Keratinocyte (primary cell): ENCODE measurements around the gene RNF4. TPM values are rescaled to one million over a fixed set of nuclear protein-coding genes. Genes with fewer than 3 reads are reported as not detected.

Source experiments
- DNase-seq: peaks from one replicate; pipeline ENCODE4 v3.0.0-alpha.2; 2011; ENCODE audit warnings: low read depth, missing footprints, low spot score
- FAIRE-seq: peaks from 2 replicates; lab custom pipeline; 2011; peaks lifted over from hg19 to GRCh38; lab: Jason Lieb, UNC
- H2AFZ ChIP-seq: 2 replicates; pipeline ENCODE4 v1.6.0; 2012; ENCODE audit warnings: low read length, control low read depth, inconsistent platforms; ENCODE audit not compliant: control insufficient read depth
- H3K27ac ChIP-seq: 2 replicates; pipeline ENCODE4 v1.5.1; 2011; ENCODE audit warnings: low read length; ENCODE audit not compliant: control insufficient read depth, insufficient read depth
- H3K27me3 ChIP-seq: 3 replicates; pipeline ENCODE4 v1.6.0; 2011; ENCODE audit warnings: low read length; ENCODE audit not compliant: control insufficient read depth, insufficient read depth; ENCODE audit errors: extremely low read depth
- H3K36me3 ChIP-seq, 2 experiments: 2 replicates in 1 of 2; 3 replicates in 1 of 2; pipeline ENCODE4 v1.5.1; 2011; ENCODE audit warnings: low read length in 2 of 2, mild to moderate bottlenecking in 1 of 2; ENCODE audit not compliant: control insufficient read depth in 2 of 2, insufficient read depth in 2 of 2; ENCODE audit errors: extremely low read depth in 1 of 2
- H3K4me1 ChIP-seq: 3 replicates; pipeline ENCODE4 v1.5.1; 2011; ENCODE audit warnings: low read length; ENCODE audit not compliant: control insufficient read depth, insufficient read depth; ENCODE audit errors: extremely low read depth
- H3K4me2 ChIP-seq: 3 replicates; pipeline ENCODE4 v1.6.0; 2011; ENCODE audit warnings: low read depth, low read length; ENCODE audit not compliant: control insufficient read depth, insufficient read depth; ENCODE audit errors: extremely low read depth
- H3K4me3 ChIP-seq, 3 experiments: fragments of 200-600 bp in 1 of 3; sonication (generic) in 1 of 3; 2 replicates in 2 of 3; 3 replicates in 1 of 3; pipeline ENCODE4 v1.5.1; 2011 to 2016; ENCODE audit warnings: low read length in 3 of 3, mild to moderate bottlenecking in 3 of 3, control low read depth in 2 of 3, inconsistent platforms in 1 of 3, low read depth in 1 of 3, mixed read lengths in 1 of 3, mixed run types in 1 of 3, moderate library complexity in 1 of 3; ENCODE audit not compliant: control insufficient read depth in 2 of 3, insufficient read depth in 2 of 3; ENCODE audit errors: extremely low read depth in 1 of 3
- H3K79me2 ChIP-seq: 2 replicates; pipeline ENCODE4 v1.6.0; 2012; ENCODE audit warnings: low read length; ENCODE audit not compliant: control insufficient read depth, insufficient read depth
- H3K9ac ChIP-seq: 3 replicates; pipeline ENCODE4 v1.6.0; 2011; ENCODE audit warnings: low read length; ENCODE audit not compliant: control insufficient read depth, insufficient read depth; ENCODE audit errors: extremely low read depth
- H3K9me1 ChIP-seq: 3 replicates; pipeline ENCODE4 v1.6.0; 2011; ENCODE audit warnings: low read length; ENCODE audit not compliant: control insufficient read depth, insufficient read depth; ENCODE audit errors: extremely low read depth
- H3K9me3 ChIP-seq: 2 replicates; pipeline ENCODE4 v1.5.1; 2012; ENCODE audit warnings: low read depth, low read length; ENCODE audit not compliant: control insufficient read depth
- H4K20me1 ChIP-seq: 3 replicates; pipeline ENCODE4 v1.6.0; 2011; ENCODE audit warnings: low read length; ENCODE audit not compliant: control insufficient read depth, insufficient read depth; ENCODE audit errors: extremely low read depth
- EZH2 ChIP-seq: IDR thresholded peaks from one replicate; pipeline ENCODE4 v1.6.1; 2012; ENCODE audit warnings: inconsistent platforms, mild to moderate bottlenecking, low read length, moderate library complexity
- dilution Hi-C: fragments of 300-500 bp; cut with MboI; formaldehyde crosslinking; loops from one replicate; pipeline ENCODE4 v1.7.0; 2020; ENCODE audit warnings: low sequenced_read_pairs; ENCODE audit not compliant: extremely low pct_ligation_motif_present
- polyA plus RNA-seq, 5 experiments: library from polyadenylated mRNA; depleted of rRNA in 3 of 5; stranded (reverse) in 3 of 5; stranded (forward) in 1 of 5; unstranded in 1 of 5; fragments of >200 nt; gene quantifications; 1 replicate in 1 of 5; 2 replicates in 3 of 5; 3 replicates in 1 of 5; pipeline versions ENCODE4 v1.2.1 to v1.2.3, GENCODE V29; 2011 to 2012; ENCODE audit warnings: missing spikeins in 2 of 5, low read depth in 1 of 5, low replicate concordance in 1 of 5
- TF ChIP-seq, protein P1 (sequence below), 3 experiments: IDR thresholded peaks in 1 of 3; conservative IDR thresholded peaks in 1 of 3; optimal IDR thresholded peaks in 1 of 3; 2 replicates in 2 of 3; 3 replicates in 1 of 3; pipeline versions ENCODE3 to v1.5.1; 2011; ENCODE audit warnings: low read length in 3 of 3, mild to moderate bottlenecking in 3 of 3, moderate library complexity in 2 of 3, control low read depth in 1 of 3, inconsistent platforms in 1 of 3; ENCODE audit not compliant: insufficient read depth in 2 of 3; ENCODE audit errors: extremely low read depth in 1 of 3

Gene RNF4
- polyA plus RNA-seq, 1 donor (not counting 4 experiments of a cell fraction or from before 2014, with no cell fraction given), result 63.6 TPM

DNA sequence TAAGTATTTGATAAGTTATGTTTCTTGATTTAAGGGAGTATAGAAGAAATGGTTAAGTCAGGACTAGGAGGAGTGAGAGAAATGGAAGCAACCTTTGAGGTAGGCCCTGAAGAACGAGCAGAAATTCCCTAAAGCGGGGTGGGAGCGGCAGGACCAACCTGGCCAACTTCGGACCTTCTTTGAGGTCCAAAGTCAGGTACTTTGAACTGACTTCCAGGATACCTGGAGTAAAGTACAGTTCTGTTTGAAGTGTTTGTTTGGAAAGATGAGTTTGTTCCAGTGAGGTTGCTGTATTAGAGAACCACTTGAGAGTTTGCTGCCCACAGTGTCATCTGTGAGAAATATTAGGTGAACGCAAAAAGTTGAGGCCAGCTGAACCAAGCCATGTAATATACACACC lies 11.7 kb downstream of the RNF4 start:
- no peaks in the 10 kb centered on the region for H3K4me1 ChIP-seq
- TF ChIP-seq EZH2, result no peak
- TF ChIP-seq, protein P1, sequence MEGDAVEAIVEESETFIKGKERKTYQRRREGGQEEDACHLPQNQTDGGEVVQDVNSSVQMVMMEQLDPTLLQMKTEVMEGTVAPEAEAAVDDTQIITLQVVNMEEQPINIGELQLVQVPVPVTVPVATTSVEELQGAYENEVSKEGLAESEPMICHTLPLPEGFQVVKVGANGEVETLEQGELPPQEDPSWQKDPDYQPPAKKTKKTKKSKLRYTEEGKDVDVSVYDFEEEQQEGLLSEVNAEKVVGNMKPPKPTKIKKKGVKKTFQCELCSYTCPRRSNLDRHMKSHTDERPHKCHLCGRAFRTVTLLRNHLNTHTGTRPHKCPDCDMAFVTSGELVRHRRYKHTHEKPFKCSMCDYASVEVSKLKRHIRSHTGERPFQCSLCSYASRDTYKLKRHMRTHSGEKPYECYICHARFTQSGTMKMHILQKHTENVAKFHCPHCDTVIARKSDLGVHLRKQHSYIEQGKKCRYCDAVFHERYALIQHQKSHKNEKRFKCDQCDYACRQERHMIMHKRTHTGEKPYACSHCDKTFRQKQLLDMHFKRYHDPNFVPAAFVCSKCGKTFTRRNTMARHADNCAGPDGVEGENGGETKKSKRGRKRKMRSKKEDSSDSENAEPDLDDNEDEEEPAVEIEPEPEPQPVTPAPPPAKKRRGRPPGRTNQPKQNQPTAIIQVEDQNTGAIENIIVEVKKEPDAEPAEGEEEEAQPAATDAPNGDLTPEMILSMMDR (optimal IDR thresholded peaks at IDR 0.05 in 1 of 3, IDR thresholded peaks at IDR 0.05 in 1 of 3, conservative IDR thresholded peaks at IDR 0.05 in 1 of 3; ENCODE audit: extremely low read depth in 1 of 3, insufficient read depth in 2 of 3, low read length in 3 of 3), result no peak
- no peak overlapping the region for H3K9ac ChIP-seq
- peaks cover 98% of the 10 kb centered on the region for H3K79me2 ChIP-seq
- DNase-seq (no peak), FAIRE-seq (no peak)
- H3K36me3 ChIP-seq, result peaks cover 2 to 4% of the 10 kb centered on the region in 2 experiments
- H3K27me3 ChIP-seq, result no peaks in the 10 kb centered on the region
- H3K27ac ChIP-seq, result no peak overlapping the region
- H2AFZ ChIP-seq, result no peak overlapping the region
- peaks cover 45% of the 10 kb centered on the region for H4K20me1 ChIP-seq
- dilution Hi-C loops, result no loop called here
- no peak overlapping the region for H3K4me3 ChIP-seq
- no peak overlapping the region for H3K4me2 ChIP-seq
- H3K9me1 ChIP-seq, result no peaks in the 10 kb centered on the region
- H3K9me3 ChIP-seq, result no peaks in the 10 kb centered on the region

DNA sequence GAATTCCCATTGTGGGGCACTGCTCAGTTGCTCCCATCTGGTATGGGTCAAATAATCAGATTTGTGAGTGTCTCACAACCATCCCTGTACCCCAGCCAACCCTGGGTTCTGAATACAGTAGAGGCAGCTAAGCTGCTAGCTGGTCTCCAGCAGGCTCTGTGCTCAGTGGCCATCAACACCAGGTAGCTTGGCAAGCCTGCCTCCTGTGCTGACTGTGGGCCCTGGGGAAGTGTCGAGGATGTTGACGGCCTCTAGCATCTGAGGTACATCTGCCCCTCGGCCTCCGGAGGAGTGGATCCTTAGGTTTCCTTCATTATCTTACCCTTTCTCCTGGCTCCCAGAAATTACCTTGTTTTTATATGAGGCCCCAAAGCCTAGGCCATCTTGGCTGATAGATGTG lies 13.3 kb downstream of the RNF4 start:
- Histone ChIP-seq H3K79me2 (peaks cover 98% of the 10 kb centered on the region), H3K36me3 (peaks cover 2% of the 10 kb centered on the region in 2 experiments), H3K27me3 (no peaks in the 10 kb centered on the region), H3K9me1 (peaks cover 3% of the 10 kb centered on the region), H3K27ac (no peak overlapping the region), H2AFZ (no peak overlapping the region), H3K4me3 (no peak overlapping the region), H3K4me1 (no peaks in the 10 kb centered on the region), H4K20me1 (peaks cover 45% of the 10 kb centered on the region), H3K9ac (no peak overlapping the region), H3K9me3 (no peaks in the 10 kb centered on the region), H3K4me2 (no peak overlapping the region)
- dilution Hi-C loops, result no loop called here
- TF ChIP-seq, protein P1 (optimal IDR thresholded peaks at IDR 0.05 in 1 of 3, IDR thresholded peaks at IDR 0.05 in 1 of 3, conservative IDR thresholded peaks at IDR 0.05 in 1 of 3; ENCODE audit: extremely low read depth in 1 of 3, insufficient read depth in 2 of 3, low read length in 3 of 3), result no peak
- no peak for TF ChIP-seq EZH2
- FAIRE-seq (no peak), DNase-seq (no peak)
